Activated T-cell treated with anti-CD3 and anti-CD28 coated beads, Interleukin-2, amount 50 U/mL, for 4 hours (primary cell): Measurements from ENCODE around the gene EIF4E3. TPM values are rescaled to one million over a fixed set of nuclear protein-coding genes. Genes with fewer than 3 reads are reported as not detected.
A peak's percentile ranks its signal among the peaks of the same experiment; 100 is the strongest.

Experiments used
- ATAC-seq, 2 donors: fragments of 200-7000 bp; cut with Tn5 transposase; one replicate each; pipeline ENCODE4 v1.10.0; 2021
- DNase-seq: peaks from one replicate; pipeline ENCODE4 v3.0.0-alpha.2; 2020
- H3K27me3 Mint-ChIP-seq: one replicate; pipeline ENCODE4 v1.8.0; 2021; ENCODE audit warnings: low read depth, mixed read lengths
- H3K36me3 Mint-ChIP-seq: one replicate; pipeline ENCODE4 v1.8.0; 2022; ENCODE audit warnings: mixed read lengths; ENCODE audit not compliant: insufficient read depth
- H3K4me1 Mint-ChIP-seq: one replicate; pipeline ENCODE4 v1.8.0; 2021; ENCODE audit warnings: low read depth, mixed read lengths
- H3K4me3 Mint-ChIP-seq: one replicate; pipeline ENCODE4 v1.8.0; 2021; ENCODE audit warnings: mild to moderate bottlenecking, moderate library complexity, mixed read lengths
- H3K9me3 Mint-ChIP-seq: one replicate; pipeline ENCODE4 v1.8.0; 2021; ENCODE audit warnings: mixed read lengths
- total RNA-seq, 3 donors: library from RNA; stranded (reverse); gene quantifications; one replicate each; pipeline ENCODE4 v1.2.1, GENCODE V29; 2021

The EIF4E3 gene
- 10 to 100 TPM; 13.4 to 17.0 (median 14.3) TPM for total RNA-seq

GRCh38 chr3:71725271-71725991 is at the start of gene EIF4E3:
Gene EIF4E3 (minus strand): TSS chr3:71725402. CDS start chr3:71725367, 35 bp downstream.
- ATAC-seq, result peak; percentile 55 to 57
- peaks cover 11% of the 10 kb centered on the region for H3K36me3 Mint-ChIP-seq
- H3K4me3 Mint-ChIP-seq, result peak within 1 kb of the TSS; percentile 91
- H3K27me3 Mint-ChIP-seq, result no peaks in the 10 kb centered on the region
- H3K9me3 Mint-ChIP-seq, result no peaks in the 10 kb centered on the region
- DNase-seq, result no peak
- H3K4me1 Mint-ChIP-seq, result peaks cover 73% of the 10 kb centered on the region

GRCh38 chr3:71771884-71772283 is 46.7 kb upstream of the EIF4E3 start:
- H3K9me3 Mint-ChIP-seq, result no peaks in the 10 kb centered on the region
- peaks cover 8% of the 10 kb centered on the region for H3K27me3 Mint-ChIP-seq
- DNase-seq, result no peak
- H3K4me3 Mint-ChIP-seq, result no peak overlapping the region
- ATAC-seq, result no peak
- no peaks in the 10 kb centered on the region for H3K4me1 Mint-ChIP-seq
- H3K36me3 Mint-ChIP-seq, result no peaks in the 10 kb centered on the region

- no peaks in the 10 kb centered on the region for H3K9me3 Mint-ChIP-seq
- no peak overlapping the region for H3K4me3 Mint-ChIP-seq
- DNase-seq (no peak), ATAC-seq (no peak)
- no peaks in the 10 kb centered on the region for H3K4me1 Mint-ChIP-seq
- no peaks in the 10 kb centered on the region for H3K36me3 Mint-ChIP-seq
- H3K27me3 Mint-ChIP-seq, result peaks cover 5% of the 10 kb centered on the region
Measured at GRCh38 chr3:71771126-71771525, 45.9 kb upstream of the EIF4E3 start.

GRCh38 chr3:71763426-71763825 is 38.2 kb upstream of the EIF4E3 start:
- no peak for ATAC-seq
- Mint-ChIP-seq H3K9me3 (no peaks in the 10 kb centered on the region), H3K36me3 (peaks cover 2% of the 10 kb centered on the region), H3K4me3 (no peak overlapping the region), H3K27me3 (peaks cover 10% of the 10 kb centered on the region), H3K4me1 (no peaks in the 10 kb centered on the region)
- DNase-seq, result no peak

GRCh38 chr3:71760140-71760539 is 34.9 kb upstream of the EIF4E3 start:
- no peaks in the 10 kb centered on the region for H3K36me3 Mint-ChIP-seq

GRCh38 chr3:71759401-71759800 is 34.2 kb upstream of the EIF4E3 start:
- no peak for DNase-seq
- Mint-ChIP-seq H3K27me3 (peaks cover 29% of the 10 kb centered on the region), H3K36me3 (no peaks in the 10 kb centered on the region), H3K4me3 (no peak overlapping the region), H3K9me3 (no peaks in the 10 kb centered on the region), H3K4me1 (peaks cover 3% of the 10 kb centered on the region)
- ATAC-seq, result no peak

More at GRCh38 chr3:71760140-71760539, 34.9 kb upstream of the EIF4E3 start:
- ATAC-seq (no peak), DNase-seq (no peak)
- Mint-ChIP-seq H3K9me3 (no peaks in the 10 kb centered on the region), H3K4me3 (no peak overlapping the region), H3K4me1 (peaks cover 2% of the 10 kb centered on the region), H3K27me3 (peaks cover 25% of the 10 kb centered on the region)

GRCh38 chr3:71758091-71758490 is 32.9 kb upstream of the EIF4E3 start:
- peaks cover 4% of the 10 kb centered on the region for H3K4me1 Mint-ChIP-seq
- DNase-seq, result no peak
- peaks cover 29% of the 10 kb centered on the region for H3K27me3 Mint-ChIP-seq
- no peaks in the 10 kb centered on the region for H3K9me3 Mint-ChIP-seq
- no peak for ATAC-seq
- H3K36me3 Mint-ChIP-seq, result no peaks in the 10 kb centered on the region
- no peak overlapping the region for H3K4me3 Mint-ChIP-seq

- ATAC-seq (no peak), DNase-seq (no peak)
- Mint-ChIP-seq H3K4me3 (peak overlapping the region; percentile 52), H3K27me3 (peaks cover 49% of the 10 kb centered on the region), H3K9me3 (no peaks in the 10 kb centered on the region), H3K4me1 (peaks cover 7% of the 10 kb centered on the region), H3K36me3 (no peaks in the 10 kb centered on the region)
Measured at GRCh38 chr3:71754610-71755253, 29.5 kb upstream of the EIF4E3 start.

DNA sequence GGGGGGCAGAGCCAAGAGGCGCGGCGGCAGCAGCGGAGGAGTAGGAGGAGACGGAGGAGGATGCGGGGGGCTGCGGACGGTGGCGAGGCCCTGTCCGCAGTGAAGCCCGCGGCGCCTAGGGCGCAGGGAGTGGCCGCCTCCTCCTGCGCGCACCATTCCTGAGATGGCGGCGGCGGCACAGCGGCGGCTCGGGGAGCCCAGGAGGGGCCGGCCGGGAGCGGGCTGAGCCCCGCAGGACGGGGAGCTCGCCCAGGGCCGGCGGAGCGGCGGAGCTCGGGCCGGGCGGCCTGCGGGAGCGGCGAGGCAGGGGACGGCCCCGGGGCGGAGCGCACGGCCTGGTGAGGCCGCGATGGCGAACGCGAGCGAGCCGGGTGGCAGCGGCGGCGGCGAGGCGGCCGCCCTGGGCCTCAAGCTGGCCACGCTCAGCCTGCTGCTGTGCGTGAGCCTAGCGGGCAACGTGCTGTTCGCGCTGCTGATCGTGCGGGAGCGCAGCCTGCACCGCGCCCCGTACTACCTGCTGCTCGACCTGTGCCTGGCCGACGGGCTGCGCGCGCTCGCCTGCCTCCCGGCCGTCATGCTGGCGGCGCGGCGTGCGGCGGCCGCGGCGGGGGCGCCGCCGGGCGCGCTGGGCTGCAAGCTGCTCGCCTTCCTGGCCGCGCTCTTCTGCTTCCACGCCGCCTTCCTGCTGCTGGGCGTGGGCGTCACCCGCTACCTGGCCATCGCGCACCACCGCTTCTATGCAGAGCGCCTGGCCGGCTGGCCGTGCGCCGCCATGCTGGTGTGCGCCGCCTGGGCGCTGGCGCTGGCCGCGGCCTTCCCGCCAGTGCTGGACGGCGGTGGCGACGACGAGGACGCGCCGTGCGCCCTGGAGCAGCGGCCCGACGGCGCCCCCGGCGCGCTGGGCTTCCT is 28.8 kb upstream of the EIF4E3 start, which contains the start of gene GPR27:
Gene GPR27, plus strand, starts transcription at position 155 of the 909 bp plus-strand sequence. Its CDS starts 195 bp downstream, at position 350.
- H3K27me3 Mint-ChIP-seq, result peaks cover 47% of the 10 kb centered on the region
- DNase-seq (no peak), ATAC-seq (peak; percentile 67 to 75)
- H3K4me3 Mint-ChIP-seq, result peak within 1 kb of the TSS; percentile 70
- peaks cover 7% of the 10 kb centered on the region for H3K4me1 Mint-ChIP-seq
- H3K9me3 Mint-ChIP-seq, result no peaks in the 10 kb centered on the region
- no peaks in the 10 kb centered on the region for H3K36me3 Mint-ChIP-seq

- peak; percentile 10 to 25 for ATAC-seq
- H3K4me1 Mint-ChIP-seq, result peaks cover 7% of the 10 kb centered on the region
- no peak for DNase-seq
- peak overlapping the region; percentile 70 for H3K4me3 Mint-ChIP-seq
- H3K27me3 Mint-ChIP-seq, result peaks cover 47% of the 10 kb centered on the region
- no peaks in the 10 kb centered on the region for H3K36me3 Mint-ChIP-seq
- H3K9me3 Mint-ChIP-seq, result no peaks in the 10 kb centered on the region
Measured at GRCh38 chr3:71752831-71753700, 27.9 kb upstream of the EIF4E3 start.

DNA sequence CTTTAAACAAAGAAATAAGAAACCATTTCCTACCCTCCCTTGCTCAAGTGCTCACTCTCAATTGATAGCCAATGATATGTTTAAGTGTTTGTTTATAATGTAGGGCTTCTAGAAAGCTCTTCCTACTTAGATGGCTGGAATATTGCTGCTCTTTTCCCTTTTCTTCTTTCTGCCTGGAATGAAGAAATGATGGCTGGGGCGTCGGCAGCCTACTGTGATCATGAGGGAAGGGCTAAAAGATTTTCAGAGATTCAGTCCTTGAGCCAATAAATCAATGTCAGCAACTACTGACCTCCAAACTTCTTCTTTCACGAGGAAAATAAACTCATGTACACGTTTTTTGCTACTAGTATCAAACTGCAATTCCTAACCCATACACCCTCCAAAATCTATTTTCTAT is 26.4 kb upstream of the EIF4E3 start:
- no peak overlapping the region for H3K4me3 Mint-ChIP-seq
- H3K4me1 Mint-ChIP-seq, result peaks cover 7% of the 10 kb centered on the region
- DNase-seq, result no peak
- ATAC-seq, result no peak
- no peaks in the 10 kb centered on the region for H3K36me3 Mint-ChIP-seq
- H3K9me3 Mint-ChIP-seq, result no peaks in the 10 kb centered on the region
- peaks cover 43% of the 10 kb centered on the region for H3K27me3 Mint-ChIP-seq

DNA sequence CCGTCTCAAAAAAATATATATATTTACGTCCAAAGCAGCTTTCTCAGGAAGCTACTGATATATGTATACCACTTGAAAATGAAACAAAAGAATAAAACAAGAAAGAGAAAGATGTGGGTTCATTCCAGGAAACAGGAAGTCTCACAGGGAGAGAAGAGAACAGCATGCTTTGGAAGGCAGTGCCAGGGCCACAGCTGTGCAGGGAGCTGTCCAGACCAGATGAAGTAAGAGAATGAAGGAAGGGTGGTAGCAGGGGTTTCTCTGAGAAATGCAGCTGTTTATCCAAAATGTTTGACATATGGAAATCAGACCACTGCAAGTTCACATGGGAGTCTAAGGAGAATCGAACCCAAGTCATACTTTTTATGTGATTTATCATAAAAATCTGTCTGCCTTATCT is 19.5 kb upstream of the EIF4E3 start:
- no peaks in the 10 kb centered on the region for H3K36me3 Mint-ChIP-seq
- no peaks in the 10 kb centered on the region for H3K4me1 Mint-ChIP-seq
- H3K4me3 Mint-ChIP-seq, result no peak overlapping the region
- ATAC-seq, result no peak
- no peak for DNase-seq
- H3K27me3 Mint-ChIP-seq, result peaks cover 2% of the 10 kb centered on the region
- H3K9me3 Mint-ChIP-seq, result peaks cover 39% of the 10 kb centered on the region

- Mint-ChIP-seq H3K9me3 (peaks cover 39% of the 10 kb centered on the region), H3K27me3 (peaks cover 3% of the 10 kb centered on the region), H3K4me1 (no peaks in the 10 kb centered on the region), H3K4me3 (no peak overlapping the region), H3K36me3 (peaks cover 2% of the 10 kb centered on the region)
- ATAC-seq (no peak), DNase-seq (no peak)
Measured at GRCh38 chr3:71742621-71743020, 17.4 kb upstream of the EIF4E3 start.
